A673 (cell line): ENCODE measurements around the gene ANAPC15.

ENCODE experiments used
- CTCF ChIP-seq: fragments of 300-800, 200-600 bp; sonication (generic); conservative IDR thresholded peaks from 2 replicates; pipeline ENCODE4 v1.5.1; 2017; ENCODE audit warnings: low read depth, mild to moderate bottlenecking, antibody characterized with exemption, low read length, moderate library complexity, mixed read lengths
- EZH2 ChIP-seq: fragments of 200-600 bp; sonication (generic); IDR thresholded peaks from 2 replicates; pipeline ENCODE4 v1.6.1; 2017; ENCODE audit warnings: borderline replicate concordance, low read depth, mild to moderate bottlenecking, mixed read lengths, antibody characterized with exemption, low read length; ENCODE audit not compliant: poor library complexity, severe bottlenecking

- TF ChIP-seq CTCF (no peak), EZH2 (no peak)
Observed at GRCh38 chr11:72144807-72145565, 32.5 kb upstream of the ANAPC15 start.
